ENCODE measurements around the gene PDE7B.

PDE7B gene

GRCh38 chr6:135955099-135955498 lies 103.6 kb downstream of the PDE7B start:
- TF ChIP-seq, protein P1, sequence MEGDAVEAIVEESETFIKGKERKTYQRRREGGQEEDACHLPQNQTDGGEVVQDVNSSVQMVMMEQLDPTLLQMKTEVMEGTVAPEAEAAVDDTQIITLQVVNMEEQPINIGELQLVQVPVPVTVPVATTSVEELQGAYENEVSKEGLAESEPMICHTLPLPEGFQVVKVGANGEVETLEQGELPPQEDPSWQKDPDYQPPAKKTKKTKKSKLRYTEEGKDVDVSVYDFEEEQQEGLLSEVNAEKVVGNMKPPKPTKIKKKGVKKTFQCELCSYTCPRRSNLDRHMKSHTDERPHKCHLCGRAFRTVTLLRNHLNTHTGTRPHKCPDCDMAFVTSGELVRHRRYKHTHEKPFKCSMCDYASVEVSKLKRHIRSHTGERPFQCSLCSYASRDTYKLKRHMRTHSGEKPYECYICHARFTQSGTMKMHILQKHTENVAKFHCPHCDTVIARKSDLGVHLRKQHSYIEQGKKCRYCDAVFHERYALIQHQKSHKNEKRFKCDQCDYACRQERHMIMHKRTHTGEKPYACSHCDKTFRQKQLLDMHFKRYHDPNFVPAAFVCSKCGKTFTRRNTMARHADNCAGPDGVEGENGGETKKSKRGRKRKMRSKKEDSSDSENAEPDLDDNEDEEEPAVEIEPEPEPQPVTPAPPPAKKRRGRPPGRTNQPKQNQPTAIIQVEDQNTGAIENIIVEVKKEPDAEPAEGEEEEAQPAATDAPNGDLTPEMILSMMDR (IDR thresholded peaks at IDR 0.05; ENCODE audit: low read depth, low read length), result no peak
- H3K4me3 ChIP-seq (ENCODE audit: low read depth, low read length), result no peak overlapping the region

GRCh38 chr6:135962731-135963130 lies 111.2 kb downstream of the PDE7B start:
- H3K4me3 ChIP-seq (ENCODE audit: low read depth, low read length), result no peak overlapping the region
- TF ChIP-seq, protein P1 (IDR thresholded peaks at IDR 0.05; ENCODE audit: low read depth, low read length), result no peak

GRCh38 chr6:135970750-135971149 lies 119.2 kb downstream of the PDE7B start:
- no peak overlapping the region for H3K4me3 ChIP-seq (ENCODE audit: low read depth, low read length)
- TF ChIP-seq, protein P1 (IDR thresholded peaks at IDR 0.05; ENCODE audit: low read depth, low read length), result no peak

- no peak overlapping the region for H3K4me3 ChIP-seq (ENCODE audit: low read depth, low read length)
- TF ChIP-seq, protein P1 (IDR thresholded peaks at IDR 0.05; ENCODE audit: low read depth, low read length), result no peak
Measured at GRCh38 chr6:135971351-135971750, 119.8 kb downstream of the PDE7B start.

DNA sequence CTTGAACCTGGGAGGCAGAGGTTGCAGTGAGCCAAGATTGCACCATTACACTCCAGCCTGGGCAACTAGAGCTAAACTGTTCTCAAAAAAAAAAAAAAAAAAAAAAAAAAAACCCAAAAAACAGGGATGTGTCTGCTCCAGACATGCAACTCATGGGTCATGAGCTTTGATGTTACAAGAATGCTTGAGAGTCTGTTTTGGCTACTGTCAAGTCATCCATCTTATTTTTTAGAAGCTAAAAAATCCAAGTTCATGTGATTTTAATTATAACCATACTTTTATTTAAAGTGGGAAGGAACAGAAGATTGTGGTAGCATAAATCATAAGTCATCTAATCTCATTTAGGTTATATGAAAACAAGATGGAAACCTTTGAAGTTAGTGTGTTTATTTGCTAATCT lies 120.6 kb downstream of the PDE7B start:
- H3K4me3 ChIP-seq (ENCODE audit: low read depth, low read length), result no peak overlapping the region
- TF ChIP-seq, protein P1 (IDR thresholded peaks at IDR 0.05; ENCODE audit: low read depth, low read length), result no peak

DNA sequence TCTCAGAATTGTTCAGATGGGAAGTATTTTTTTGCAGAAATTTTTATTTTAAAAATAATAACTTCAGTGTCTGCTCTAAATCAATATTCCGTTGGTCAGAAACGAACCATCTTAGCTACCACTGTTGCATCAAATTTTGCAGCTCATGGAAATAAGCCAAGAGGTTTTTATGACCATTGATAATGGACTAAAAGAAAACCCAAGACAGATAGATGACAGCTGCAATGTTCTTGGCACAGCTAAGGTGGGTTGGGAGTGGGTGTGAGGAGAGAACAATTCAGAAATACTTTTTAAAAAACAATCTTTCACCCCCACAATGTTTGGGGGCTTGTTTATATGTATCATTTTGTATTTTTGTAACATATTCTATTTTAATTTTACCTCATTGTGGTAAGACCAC lies 121.1 kb downstream of the PDE7B start:
- no peak overlapping the region for H3K4me3 ChIP-seq (ENCODE audit: low read depth, low read length)
- TF ChIP-seq, protein P1 (IDR thresholded peaks at IDR 0.05; ENCODE audit: low read depth, low read length), result no peak

- TF ChIP-seq, protein P1 (IDR thresholded peaks at IDR 0.05; ENCODE audit: low read depth, low read length), result no peak
- H3K4me3 ChIP-seq (ENCODE audit: low read depth, low read length), result no peak overlapping the region
Measured at GRCh38 chr6:135974426-135974825, 122.9 kb downstream of the PDE7B start.
